HCEC 1CT (cell line): Measurements from ENCODE around the gene ACSM5.
"Not testable (repeated sequence)": the region's sequence is repeated elsewhere in the genome, so short reads cannot be mapped to it uniquely, and the experiment has no call there.

Source experiments
- DNase-seq: peaks from one replicate; pipeline ENCODE4 v3.0.0-alpha.2; 2017

Gene ACSM5

DNA sequence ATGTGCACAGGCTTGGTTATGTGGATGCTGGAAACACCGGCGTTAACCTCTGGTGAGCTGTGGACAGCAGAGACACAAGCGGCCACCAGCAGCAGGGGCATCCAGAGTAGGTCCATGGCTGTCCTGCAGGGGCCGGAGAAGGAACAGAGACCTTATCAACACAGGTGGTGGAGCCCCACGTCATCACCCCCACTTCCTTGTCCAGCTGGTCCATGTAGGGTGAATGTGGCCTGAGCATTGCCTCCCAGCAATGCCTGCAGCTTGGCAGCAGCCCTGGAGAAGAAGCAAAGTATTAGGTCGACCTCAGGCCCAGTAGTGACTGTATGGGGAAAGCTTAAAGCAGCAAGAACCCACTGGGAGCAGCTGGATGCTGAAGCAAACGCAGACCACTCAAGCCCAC is 10.1 kb upstream of the ACSM5 start:
- no peak for DNase-seq

DNA sequence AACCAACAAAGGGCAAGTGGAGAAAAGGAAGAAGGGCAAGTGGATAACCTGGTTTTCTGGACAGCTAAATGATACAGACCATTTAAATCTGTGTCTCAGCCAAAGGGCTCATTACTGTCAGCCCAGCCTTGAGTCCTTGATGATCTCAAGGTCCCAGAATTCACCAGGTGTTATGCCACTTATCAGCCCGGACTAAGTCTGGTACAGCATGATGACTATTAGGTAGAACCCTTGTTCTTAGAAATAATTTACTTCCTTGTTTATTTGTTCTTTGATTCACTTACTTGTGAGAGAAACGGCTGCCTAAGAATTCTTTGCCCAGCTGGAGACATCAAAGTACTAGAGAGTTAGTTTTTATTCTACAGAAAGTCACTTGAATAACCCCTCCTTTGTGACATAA is 8.3 kb upstream of the ACSM5 start:
- DNase-seq, result no peak

DNA sequence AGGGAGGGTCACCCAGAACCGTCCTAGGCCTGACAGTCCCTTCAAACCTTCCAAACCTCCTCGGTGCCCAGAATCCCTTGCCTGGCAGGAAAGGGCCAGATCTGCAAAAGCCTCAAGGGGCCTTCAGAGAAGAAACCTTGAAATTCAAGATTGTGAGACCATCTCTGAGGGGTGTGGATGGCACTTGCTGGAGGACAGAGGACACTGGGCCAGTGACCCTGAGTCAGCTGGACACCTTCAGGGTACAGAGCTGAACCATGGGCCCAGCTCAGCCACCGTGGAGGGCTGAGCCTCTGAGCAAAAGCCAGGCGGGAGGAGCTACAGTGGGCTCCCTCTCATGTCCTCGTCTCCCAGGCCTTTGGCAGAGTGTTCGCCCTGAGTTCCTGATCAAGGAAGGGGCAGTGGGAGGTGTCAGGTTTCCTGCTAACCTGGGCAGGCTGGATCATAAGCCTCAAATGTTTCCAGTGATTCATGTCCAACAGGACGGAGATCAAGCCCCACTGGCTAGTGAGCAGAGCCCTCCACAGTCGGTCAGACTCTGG is 7.8 kb upstream of the ACSM5 start:
- DNase-seq, result no peak

DNA sequence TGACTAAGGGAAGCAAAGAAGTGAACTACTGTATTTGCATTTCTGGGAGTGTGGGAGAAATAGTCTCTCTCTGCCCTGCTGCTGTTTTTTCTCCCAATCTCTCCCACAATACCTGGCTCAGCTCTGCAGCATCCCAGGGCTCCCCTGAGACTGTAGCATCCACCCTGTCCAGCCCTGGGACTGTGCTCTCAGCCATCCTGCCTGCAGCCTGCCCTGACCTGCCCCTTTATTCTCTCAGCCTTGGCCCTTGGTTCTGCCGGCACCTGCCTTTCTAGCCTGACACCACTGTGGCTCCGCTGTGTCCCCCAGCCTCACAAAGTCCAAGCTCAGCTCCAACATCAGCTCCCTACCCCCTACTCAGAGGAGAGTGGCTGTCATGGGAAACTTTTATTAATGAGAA is 6.7 kb upstream of the ACSM5 start:
- no peak for DNase-seq

DNA sequence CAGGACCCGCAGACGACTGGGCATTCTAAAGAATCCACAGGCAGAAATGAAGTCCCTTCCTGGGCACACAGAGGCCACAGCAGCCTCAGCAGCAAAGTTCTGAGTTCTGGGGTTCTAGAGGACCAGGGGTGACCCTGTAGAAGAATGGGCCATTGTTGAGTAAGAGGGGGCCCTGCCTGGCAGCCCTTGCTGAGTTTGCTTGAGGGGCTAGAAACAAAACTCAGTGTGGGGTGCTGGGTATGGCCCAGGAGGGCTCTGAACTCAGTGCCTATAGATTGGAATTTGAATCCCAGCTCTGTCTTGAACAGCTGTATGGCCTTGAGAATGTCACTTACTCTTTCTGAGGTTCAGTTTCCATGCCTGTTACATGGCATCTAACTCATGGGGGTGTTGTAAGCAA is 4.7 kb upstream of the ACSM5 start, which contains the start of gene PDILT:
PDILT (minus strand) TSS at position 101 of the 400 bp plus-strand sequence. CDS start 5,437 bp downstream, outside the sequence.
- DNase-seq, result no peak

DNA sequence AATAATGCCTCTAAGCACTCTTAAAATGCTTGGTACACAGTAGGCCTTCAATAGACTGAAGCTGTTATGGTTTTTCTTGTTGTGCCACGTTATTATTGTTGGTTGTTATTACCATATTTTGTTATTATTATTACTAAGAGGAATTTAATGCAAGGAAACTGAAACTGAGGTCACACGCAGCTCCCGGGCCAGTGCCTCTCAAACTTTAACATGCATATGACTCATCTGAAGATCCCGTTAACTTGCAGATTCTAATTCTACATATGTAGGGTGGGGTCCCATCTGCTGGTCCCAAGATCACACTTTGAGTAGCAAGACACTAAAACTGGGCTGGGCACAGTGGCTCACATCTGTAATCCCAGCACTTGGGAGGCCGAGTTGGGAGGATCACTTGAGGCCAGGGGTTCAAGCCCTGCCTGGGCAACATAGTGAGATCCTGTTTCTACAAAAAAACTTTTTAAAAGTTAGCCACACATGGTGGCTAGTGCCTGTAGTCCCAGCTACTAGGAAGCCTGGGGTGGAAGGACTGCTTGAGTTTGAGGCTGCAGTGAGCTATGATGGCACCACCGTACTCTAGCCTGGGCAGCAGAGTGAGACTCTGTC is 888 bp downstream of the ACSM5 start:
- no peak for DNase-seq

DNA sequence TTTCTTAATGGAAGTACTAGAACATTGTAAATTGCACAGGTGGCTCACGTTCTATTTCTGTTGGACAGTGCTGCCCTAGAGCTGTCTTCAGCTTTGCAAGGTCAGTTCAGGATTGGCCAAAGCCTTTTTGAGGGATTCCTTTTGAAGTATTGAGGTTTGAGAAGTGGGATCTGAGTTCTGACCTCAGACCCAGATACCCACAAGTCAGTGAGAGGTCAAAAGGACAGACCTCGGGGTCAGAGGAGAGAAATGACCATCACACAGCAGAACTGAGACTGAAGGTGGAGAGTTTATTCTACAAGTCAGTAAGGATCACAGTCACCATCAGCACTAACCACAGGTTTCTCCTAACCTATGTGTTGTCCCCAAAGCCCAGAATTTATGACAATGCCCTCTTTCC is 1.7 kb downstream of the ACSM5 start:
- DNase-seq, result no peak

DNA sequence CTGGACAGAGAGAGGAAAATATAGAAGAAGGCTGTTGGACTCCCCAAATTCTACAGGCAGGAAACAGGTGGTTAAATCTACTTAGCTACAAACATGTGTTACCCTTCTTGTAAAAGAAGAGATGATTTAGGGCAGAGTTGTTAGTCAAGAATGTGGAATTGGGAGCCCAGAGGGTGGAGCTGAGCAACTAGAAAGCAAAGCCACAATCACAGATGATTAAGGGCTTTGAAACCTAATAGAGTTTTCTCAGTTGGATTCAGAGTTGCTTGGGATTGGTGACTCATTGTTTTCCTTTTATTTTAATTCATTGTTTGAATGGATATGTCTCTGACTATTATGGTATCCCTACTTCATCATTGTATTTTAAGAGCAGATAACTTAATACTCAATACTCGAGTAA is 6.2 kb downstream of the ACSM5 start:
- no peak for DNase-seq

DNA sequence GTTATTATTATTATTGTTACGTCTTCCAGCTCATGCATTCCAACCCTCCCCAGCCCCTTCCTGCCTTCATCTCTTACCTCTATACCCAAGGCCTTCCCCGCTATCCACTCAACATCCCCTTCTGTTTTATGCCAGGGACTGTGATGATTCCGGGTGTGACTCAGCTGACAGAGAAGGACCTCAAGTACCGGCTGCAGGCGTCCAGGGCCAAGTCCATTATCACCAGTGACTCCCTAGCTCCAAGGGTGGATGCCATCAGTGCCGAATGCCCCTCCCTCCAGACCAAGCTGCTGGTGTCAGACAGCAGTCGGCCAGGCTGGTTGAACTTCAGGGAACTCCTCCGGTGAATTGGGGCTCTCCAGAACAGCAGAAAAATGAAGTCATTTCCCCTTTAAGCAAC is 9.8 kb downstream of the ACSM5 start:
- not testable (repeated sequence) for DNase-seq

DNA sequence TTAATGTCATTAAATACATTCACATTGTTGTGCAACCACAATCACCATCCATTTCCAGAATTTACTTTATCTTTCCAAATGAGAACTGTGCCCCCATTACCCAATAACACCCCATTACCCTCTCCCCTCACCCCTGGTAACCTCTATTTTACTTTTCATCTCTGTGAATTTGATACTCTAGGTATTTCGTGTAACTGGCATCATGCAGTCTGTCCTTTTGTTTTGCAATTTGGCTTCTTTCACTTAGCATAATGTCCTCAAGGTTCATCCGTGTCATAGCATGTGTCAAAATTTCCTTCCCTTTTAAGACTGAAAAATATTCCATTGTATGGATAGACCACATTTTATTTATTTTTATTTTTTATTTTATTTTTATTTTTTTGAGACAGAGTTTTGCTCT is 12.4 kb downstream of the ACSM5 start:
- DNase-seq, result not testable (repeated sequence)

DNA sequence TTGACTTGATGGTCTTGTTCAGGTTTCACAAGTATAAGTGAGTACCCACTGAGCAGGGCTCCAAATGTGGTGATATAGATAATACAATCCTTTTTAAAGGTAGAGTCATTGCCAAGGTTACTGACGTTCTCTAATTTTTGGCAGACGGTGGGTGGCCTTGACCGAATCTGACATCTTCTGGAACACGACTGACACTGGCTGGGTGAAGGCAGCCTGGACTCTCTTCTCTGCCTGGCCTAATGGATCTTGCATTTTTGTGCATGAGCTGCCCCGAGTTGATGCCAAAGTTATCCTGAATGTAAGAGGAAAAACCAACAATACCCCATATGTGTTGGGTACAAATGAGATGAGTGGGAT is 14.4 kb downstream of the ACSM5 start:
- DNase-seq, result not testable (repeated sequence)

DNA sequence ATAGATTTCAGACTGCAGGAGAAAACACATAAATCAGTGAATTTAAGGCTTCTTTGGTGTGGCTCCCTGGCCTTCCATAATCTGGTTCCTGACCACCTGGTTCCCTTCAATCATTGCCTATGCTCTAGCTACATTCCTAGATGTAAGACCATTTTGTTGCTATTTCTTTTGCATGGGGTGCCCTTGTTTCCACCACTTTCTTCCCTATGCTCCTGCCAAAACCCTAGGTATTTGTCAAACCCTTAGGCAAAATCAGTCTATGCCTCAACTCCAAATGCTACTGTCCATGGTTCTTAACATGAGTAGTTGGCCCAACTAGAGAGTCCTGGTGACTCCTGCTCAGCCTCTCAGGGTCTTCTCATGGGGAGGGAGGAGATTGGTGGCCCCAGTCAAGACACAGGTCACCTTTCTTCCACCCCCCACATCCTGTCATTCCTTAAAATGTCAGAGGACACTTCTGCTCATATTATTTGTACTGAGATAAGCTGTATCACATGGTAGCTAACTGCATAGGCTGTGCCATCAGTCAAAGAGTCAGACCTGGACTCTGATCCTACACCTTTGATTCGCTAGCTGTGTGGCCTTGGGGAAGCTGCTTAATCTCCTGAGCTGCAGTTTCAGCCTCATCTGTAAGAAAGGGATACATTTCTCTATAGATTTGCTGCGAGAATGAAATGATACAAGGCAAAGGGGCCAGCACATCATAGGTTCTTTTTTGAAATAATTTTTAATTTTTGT is 15.0 kb downstream of the ACSM5 start:
- no peak for DNase-seq

DNA sequence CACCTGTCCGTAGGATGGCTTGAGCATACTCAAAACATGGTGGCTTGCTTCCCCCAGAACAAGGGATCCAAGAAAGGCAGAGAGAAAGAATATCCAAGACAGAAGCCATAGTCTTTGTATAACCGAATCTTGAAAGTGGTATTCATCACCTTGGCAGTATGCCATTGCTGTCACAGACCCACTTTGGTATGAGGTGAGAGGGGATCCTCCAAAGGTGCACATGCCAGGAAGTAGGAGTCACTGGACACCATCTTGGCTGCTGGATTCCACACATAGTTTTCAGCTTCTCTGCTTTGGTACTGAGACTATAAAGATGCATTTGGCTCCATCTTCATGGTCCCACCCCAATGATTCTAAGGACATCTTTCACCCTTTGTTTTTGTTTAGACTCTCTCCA is 18.1 kb downstream of the ACSM5 start:
- not testable (repeated sequence) for DNase-seq

DNA sequence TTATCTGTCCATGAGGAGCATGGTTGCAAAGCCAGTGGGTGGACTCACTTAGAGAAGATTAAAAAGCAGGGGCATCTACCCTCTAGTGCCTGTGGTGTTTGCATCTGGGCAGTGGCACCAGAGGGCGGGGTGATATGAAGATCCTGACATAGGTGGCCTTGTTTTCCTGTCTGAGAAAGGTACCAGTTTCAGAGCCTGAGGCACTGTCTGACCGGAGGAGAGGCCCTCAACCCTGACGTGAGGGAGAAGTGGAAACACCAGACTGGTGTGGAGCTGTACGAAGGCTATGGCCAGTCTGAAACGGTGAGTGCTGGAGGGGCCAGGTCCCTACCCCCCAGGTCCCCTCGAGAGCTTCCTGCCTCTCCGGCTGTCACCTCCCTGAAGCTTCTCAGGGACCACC is 20.2 kb downstream of the ACSM5 start:
- DNase-seq, result not testable (repeated sequence)

DNA sequence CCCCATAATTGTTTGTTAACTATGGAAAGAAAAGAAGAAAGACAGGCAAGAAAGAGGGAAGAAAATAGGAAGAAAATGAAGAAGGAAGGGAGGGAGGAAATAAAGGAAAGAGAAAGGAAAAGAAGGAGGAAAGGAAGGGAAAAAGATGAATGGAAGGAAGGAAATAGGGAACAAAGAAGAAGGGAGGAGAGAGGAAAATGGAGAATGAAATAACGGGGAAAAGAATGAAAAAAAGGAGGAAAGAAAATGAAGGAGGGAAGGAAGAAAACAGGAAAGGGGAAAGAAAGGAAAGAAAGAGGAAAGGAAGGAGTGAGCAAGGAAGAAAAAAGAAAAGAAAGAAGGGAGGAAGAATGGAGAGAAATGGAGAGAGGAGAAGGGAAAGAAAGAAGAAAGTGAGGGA is 21.1 kb downstream of the ACSM5 start:
- DNase-seq, result not testable (repeated sequence)

DNA sequence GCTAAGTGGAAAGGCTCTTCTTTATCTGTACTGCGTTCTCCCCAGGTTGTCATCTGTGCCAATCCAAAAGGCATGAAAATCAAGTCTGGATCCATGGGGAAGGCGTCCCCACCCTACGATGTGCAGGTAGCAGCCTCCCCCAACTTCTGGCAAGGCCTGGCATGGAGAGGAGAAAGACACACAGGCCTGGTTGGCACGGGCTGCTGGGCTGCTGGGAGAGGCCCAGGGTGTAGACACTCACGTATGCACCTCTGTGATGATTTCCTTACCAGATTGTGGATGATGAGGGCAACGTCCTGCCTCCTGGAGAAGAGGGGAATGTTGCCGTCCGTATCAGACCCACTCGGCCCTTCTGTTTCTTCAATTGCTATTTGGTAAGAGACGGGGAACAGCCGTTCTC is 21.6 kb downstream of the ACSM5 start:
- no peak for DNase-seq

DNA sequence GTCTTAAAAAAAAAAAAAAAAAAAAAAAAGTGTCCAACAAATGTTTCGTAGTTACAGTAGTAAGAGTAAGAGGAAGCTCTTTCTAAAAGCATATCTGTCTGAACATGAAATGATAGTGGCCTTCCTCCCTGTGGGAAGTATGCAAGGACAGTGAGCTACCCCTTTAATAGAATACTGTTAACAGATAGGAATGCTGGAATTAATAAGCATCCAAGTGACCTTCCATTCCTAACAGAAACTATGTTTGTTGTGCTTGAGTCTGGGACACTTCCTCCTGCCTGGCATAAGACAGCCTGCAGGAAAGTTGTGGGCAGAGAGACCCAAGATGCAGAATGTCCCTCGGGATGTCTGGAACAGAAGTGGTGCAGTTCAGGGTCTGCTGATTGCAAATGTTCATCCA is 29.6 kb downstream of the ACSM5 start:
- not testable (repeated sequence) for DNase-seq

DNA sequence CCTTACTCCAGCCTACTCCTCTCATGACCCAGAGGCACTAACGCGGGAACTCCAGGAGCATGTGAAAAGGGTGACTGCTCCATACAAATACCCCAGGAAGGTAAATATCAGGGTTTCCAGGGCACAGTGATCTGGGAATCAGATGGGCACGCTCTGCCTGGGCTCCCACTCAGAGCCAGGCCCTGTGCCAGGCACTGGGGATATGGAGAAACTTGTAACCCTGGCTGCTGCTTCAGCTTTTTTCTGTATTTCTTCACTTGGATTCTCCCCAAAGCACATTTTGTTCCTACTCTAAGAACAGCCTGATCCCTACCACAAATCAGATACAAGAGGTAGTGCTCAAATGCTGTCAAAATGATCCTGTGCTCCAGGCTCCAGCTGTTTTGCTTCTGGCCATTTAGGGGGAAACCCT is 30.5 kb downstream of the ACSM5 start:
- DNase-seq, result not testable (repeated sequence)

DNA sequence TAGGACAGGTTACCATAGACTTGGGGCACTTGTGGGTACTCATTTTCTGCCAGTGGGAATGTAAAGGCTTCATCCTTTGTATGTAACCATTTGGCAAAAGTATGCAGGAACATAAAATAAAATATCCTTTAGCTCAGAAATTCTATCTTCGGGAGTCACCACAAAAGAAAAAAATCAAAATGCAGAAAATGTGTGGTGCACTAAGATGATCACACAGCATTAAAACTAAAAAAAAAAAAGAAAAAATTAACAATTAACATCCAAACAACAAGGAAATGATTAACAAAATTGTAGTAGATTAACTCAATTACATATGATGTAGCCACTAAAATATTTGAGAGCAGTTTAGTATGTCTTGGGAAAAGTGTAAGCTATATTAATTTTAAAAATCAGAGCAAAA is 31.4 kb downstream of the ACSM5 start:
- DNase-seq, result not testable (repeated sequence)

DNA sequence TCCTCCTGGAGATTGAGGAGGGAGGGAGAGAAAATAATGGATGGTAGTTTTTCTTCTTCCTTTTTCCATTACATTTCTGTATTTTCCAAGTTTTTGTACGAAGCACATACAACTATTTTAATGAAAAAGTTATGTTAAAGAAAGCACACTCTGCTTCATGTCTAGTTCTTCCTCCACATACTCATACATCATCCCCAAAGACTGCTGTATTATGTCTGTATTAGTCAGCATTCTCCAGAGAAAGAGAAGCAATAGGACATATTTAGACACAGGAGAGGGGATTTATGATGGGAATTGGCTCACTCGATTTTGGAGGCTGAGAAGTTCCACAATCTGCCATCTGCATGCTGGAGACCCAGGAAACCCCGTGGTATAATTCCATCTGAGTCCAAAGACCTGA is 31.9 kb downstream of the ACSM5 start:
- DNase-seq, result no peak

DNA sequence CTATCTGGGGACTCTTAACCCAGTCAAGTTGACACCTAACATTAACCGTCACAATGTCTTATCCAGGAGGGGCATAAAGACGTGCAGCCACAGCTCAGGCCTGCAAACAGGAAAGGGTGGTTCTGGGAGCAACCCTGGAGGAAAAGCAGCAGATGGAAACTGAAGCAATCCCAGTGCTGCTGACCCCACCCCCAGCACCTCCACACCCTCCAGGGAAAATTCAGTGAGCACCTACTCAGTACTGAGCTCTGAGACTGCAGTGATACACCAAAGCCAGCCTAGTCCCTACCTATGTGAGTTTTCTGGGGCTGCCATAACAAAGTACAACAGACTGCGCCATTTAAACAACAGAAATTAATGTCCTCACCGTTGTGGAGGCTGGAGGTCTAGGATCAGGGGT is 32.5 kb downstream of the ACSM5 start:
- not testable (repeated sequence) for DNase-seq

DNA sequence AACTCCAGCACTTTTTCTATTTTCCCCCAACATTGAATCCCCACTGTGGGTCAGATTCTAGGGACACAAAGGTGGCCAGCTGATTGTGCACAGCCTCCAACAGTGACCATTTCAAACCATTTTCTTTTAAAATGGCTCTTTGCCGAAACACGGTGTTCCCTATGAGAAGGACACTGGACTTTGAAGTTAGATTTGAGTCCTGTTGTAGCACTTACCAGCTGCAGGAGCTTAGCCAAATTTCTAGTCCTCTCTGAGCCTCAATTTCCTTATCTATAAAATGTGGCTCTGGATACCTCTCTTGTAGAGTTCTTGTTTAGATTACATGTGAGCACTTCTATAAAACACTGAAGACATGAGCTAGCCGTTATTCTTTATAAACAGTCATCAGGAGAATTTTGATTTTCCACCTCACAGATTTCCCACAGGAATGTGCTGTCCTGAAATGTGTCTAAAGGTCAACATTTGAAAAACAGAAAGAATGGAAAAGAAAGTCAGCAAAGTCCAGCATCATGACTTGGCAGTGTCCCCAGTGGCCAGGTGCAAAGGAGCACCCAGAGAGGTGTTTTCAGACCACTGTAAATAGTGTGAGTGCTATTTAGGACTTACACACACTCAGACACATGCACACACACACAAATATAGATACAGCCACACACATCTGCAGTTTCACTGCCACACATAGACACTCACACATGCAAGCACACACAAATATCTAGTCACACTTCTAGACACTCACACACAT is 37.5 kb downstream of the ACSM5 start:
- DNase-seq, result not testable (repeated sequence)

DNA sequence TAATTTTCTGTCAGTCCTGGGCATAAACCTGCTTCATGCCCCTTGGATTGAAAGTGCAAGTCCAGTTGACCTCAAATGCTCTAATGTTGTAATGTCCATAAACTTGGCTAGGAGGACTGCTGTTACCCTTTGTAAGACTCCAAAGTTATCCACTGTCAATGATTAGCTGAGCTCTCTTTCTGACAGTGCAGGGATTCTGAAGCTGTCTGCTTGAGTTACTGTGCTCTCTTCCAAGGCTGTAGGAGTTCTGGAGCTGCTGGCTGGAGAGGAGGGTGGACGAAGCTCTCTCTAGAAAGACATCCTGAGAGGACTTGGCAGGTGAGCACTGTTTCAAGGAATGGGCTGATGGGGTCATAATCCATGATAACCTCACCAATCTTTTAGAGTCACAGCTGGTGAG is 42.0 kb downstream of the ACSM5 start, which contains the start of gene ACSM2A:
ACSM2A (plus strand) TSS at position 158 of the 400 bp plus-strand sequence. CDS start 8,594 bp downstream, outside the sequence.
- not testable (repeated sequence) for DNase-seq

DNA sequence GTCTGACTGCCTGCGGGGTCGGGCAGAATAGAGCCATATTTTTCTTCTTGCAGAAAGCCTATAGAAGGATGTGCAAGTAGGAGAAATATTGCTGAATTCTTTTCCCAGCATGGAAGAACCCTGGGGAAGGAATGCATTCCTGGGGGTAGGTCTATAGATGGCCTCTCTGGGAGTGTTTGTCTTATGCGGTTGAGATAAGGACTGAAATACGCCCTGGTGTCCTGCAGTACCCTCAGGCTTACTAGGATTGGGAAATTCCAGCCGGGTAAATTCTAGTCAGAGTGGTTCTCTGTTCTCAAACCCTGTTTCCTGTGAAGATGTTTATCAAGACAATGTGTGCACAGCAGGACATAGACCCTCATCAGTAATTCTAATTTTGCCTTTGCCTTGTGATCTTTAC is 44.3 kb downstream of the ACSM5 start:
- not testable (repeated sequence) for DNase-seq
